OCI-LY1 (cell line): Measurements from ENCODE around the gene EVI5L.

Experiments used
- CTCF ChIP-seq: fragments of 200-600 bp; sonication (generic), shearing (Covaris generic); IDR thresholded peaks from 2 replicates; pipeline ENCODE4 v1.5.1; 2017; ENCODE audit warnings: mild to moderate bottlenecking, antibody characterized with exemption, low read length, moderate library complexity, mixed read lengths
- EZH2 ChIP-seq: fragments of 200-600 bp; sonication (generic), shearing (Covaris generic); IDR thresholded peaks from 2 replicates; pipeline ENCODE4 v1.8.0; 2017; ENCODE audit warnings: borderline replicate concordance, mixed run types, mild to moderate bottlenecking, antibody characterized with exemption, low read length, moderate library complexity, mixed read lengths

- TF ChIP-seq CTCF (no peak), EZH2 (no peak)
These were observed 36.5 kb downstream of the EVI5L start for GRCh38 chr19:7866399-7867091.
